Endothelial cell of umbilical vein (primary cell): Measurements from ENCODE around the gene NSUN6. TPM values are rescaled to one million over a fixed set of nuclear protein-coding genes. Genes with fewer than 3 reads are reported as not detected.

ENCODE experiments used
- BruUV-seq: library from RNA; stranded (reverse); fragments of 400-500 nt; replicated peaks from 2 replicates; lab custom pipeline; 2021; lab: Mats Ljungman, UMichigan
- CTCF ChIA-PET: fragments of 300-600, 350-600 bp; sonication (Branson Sonifier 250); formaldehyde crosslinking; loops from one replicate; lab custom pipeline; 2021; ENCODE audit warnings: antibody characterized with exemption, inconsistent platforms; lab: Charles Lee
- POLR2A ChIA-PET: fragments of 300-600, 350-600 bp; sonication (Branson Sonifier 250); formaldehyde crosslinking; loops from one replicate; lab custom pipeline; 2021; ENCODE audit warnings: antibody characterized with exemption, inconsistent platforms; lab: Charles Lee
- DNase-seq: peaks from one replicate; pipeline ENCODE4 v3.0.0-alpha.2; 2011; ENCODE audit warnings: low read depth, low spot score
- FAIRE-seq: peaks from 2 replicates; lab custom pipeline; 2011; peaks lifted over from hg19 to GRCh38; lab: Jason Lieb, UNC
- H2AFZ ChIP-seq: 2 replicates; pipeline ENCODE4 v1.6.0; 2012; ENCODE audit warnings: low read depth, low read length, control low read depth, inconsistent platforms
- H3K27ac ChIP-seq: 2 replicates; pipeline ENCODE4 v1.5.1; 2011; ENCODE audit warnings: low read depth, mild to moderate bottlenecking, control low read depth, low read length, moderate library complexity; ENCODE audit not compliant: insufficient read depth
- H3K27me3 ChIP-seq, 2 experiments: 2 replicates each; pipeline versions ENCODE4 v1.6.0 to v1.6.1; 2011; ENCODE audit warnings: low read length in 2 of 2, mixed read lengths in 1 of 2; ENCODE audit not compliant: control insufficient read depth in 2 of 2, insufficient read depth in 2 of 2
- H3K36me3 ChIP-seq, 2 experiments: 2 replicates in 1 of 2; 3 replicates in 1 of 2; pipeline ENCODE4 v1.5.1; 2011; ENCODE audit warnings: low read length in 2 of 2, mild to moderate bottlenecking in 1 of 2, moderate library complexity in 1 of 2; ENCODE audit not compliant: control insufficient read depth in 2 of 2, insufficient read depth in 2 of 2; ENCODE audit errors: extremely low read depth in 1 of 2
- H3K4me1 ChIP-seq: 3 replicates; pipeline ENCODE4 v1.5.1; 2011; ENCODE audit warnings: mild to moderate bottlenecking, low read length; ENCODE audit not compliant: control insufficient read depth, insufficient read depth; ENCODE audit errors: extremely low read depth
- H3K4me2 ChIP-seq: 2 replicates; pipeline ENCODE4 v1.6.1; 2011; ENCODE audit warnings: low read length, control low read depth, mixed read lengths; ENCODE audit not compliant: insufficient read depth
- H3K4me3 ChIP-seq, 3 experiments: fragments of 200-600 bp in 1 of 3; sonication (generic), shearing (Covaris generic) in 1 of 3; replicated peaks in 1 of 3; 2 replicates each; pipeline ENCODE4 v1.5.1; 2011 to 2016; ENCODE audit warnings: control low read depth in 3 of 3, low read length in 3 of 3, mild to moderate bottlenecking in 2 of 3, inconsistent platforms in 1 of 3, low read depth in 1 of 3, moderate library complexity in 1 of 3; ENCODE audit not compliant: insufficient read depth in 1 of 3
- H3K79me2 ChIP-seq: 2 replicates; pipeline ENCODE4 v1.6.0; 2012; ENCODE audit warnings: low read length, inconsistent platforms; ENCODE audit not compliant: control insufficient read depth, insufficient read depth
- H3K9ac ChIP-seq: replicated peaks from 2 replicates; pipeline ENCODE3; 2011; ENCODE audit warnings: low read length, control low read depth; ENCODE audit not compliant: insufficient read depth; ENCODE audit errors: extremely low read depth
- H3K9me1 ChIP-seq: replicated peaks from 3 replicates; pipeline ENCODE4 v1.6.0; 2011; ENCODE audit warnings: mild to moderate bottlenecking, low read length; ENCODE audit not compliant: control insufficient read depth, insufficient read depth; ENCODE audit errors: extremely low read depth
- H3K9me3 ChIP-seq: replicated peaks from 2 replicates; pipeline ENCODE4 v1.5.1; 2012; ENCODE audit warnings: low read length, inconsistent platforms; ENCODE audit not compliant: control insufficient read depth, insufficient read depth
- H4K20me1 ChIP-seq: replicated peaks from 2 replicates; pipeline ENCODE3; 2011; ENCODE audit warnings: mild to moderate bottlenecking, low read length; ENCODE audit not compliant: control insufficient read depth, insufficient read depth; ENCODE audit errors: extremely low read depth
- CTCF ChIP-seq, 2 donors: IDR thresholded peaks; 1 replicate in 1 of 2; 2 replicates in 1 of 2; pipeline ENCODE4 v1.5.1; 2011; ENCODE audit warnings: low read length in 2 of 2, mild to moderate bottlenecking in 2 of 2, moderate library complexity in 2 of 2, control low read depth in 1 of 2, inconsistent platforms in 1 of 2, low read depth in 1 of 2; ENCODE audit not compliant: insufficient read depth in 1 of 2; ENCODE audit errors: extremely low read depth in 1 of 2
- EZH2 ChIP-seq: IDR thresholded peaks from 2 replicates; pipeline ENCODE4 v1.6.1; 2012; ENCODE audit warnings: borderline replicate concordance, low read depth, mild to moderate bottlenecking, moderate library complexity, low read length, inconsistent platforms; ENCODE audit not compliant: severe bottlenecking
- FOS ChIP-seq: IDR thresholded peaks from 2 replicates; pipeline ENCODE4 v1.6.1; 2011; ENCODE audit warnings: mild to moderate bottlenecking, low read length, moderate library complexity, borderline replicate concordance; ENCODE audit not compliant: insufficient read depth
- GATA2 ChIP-seq: IDR thresholded peaks from 2 replicates; pipeline ENCODE4 v1.7.0; 2011; ENCODE audit warnings: low read depth, mild to moderate bottlenecking, moderate library complexity, mixed read lengths, low read length; ENCODE audit not compliant: insufficient read length, insufficient read depth
- JUN ChIP-seq: IDR thresholded peaks from 2 replicates; pipeline ENCODE4 v1.6.1; 2011; ENCODE audit warnings: borderline replicate concordance, low read depth; ENCODE audit not compliant: insufficient read length, insufficient read depth
- MAX ChIP-seq: IDR thresholded peaks from 2 replicates; pipeline ENCODE4 v1.6.1; 2011; ENCODE audit not compliant: insufficient read depth, insufficient read length
- MYC ChIP-seq: IDR thresholded peaks from one replicate; pipeline ENCODE4 v1.6.1; 2011; ENCODE audit warnings: mild to moderate bottlenecking, low read depth, low read length
- POLR2A ChIP-seq: IDR thresholded peaks from 2 replicates; pipeline ENCODE4 v1.6.1; 2012; ENCODE audit warnings: low read depth, mild to moderate bottlenecking, control low read depth, low read length
- POLR2AphosphoS5 ChIP-seq: IDR thresholded peaks from 2 replicates; pipeline ENCODE4 v1.6.1; 2012; ENCODE audit warnings: low read depth, mild to moderate bottlenecking, control low read depth, low read length, moderate library complexity; ENCODE audit not compliant: insufficient read depth
- dilution Hi-C: fragments of 300-500 bp; cut with MboI; formaldehyde crosslinking; loops from one replicate; pipeline ENCODE4 v1.15.0; 2019; ENCODE audit warnings: low sequenced_read_pairs; ENCODE audit not compliant: extremely low pct_ligation_motif_present
- intact Hi-C: fragments of 100-400 bp; cut with micrococcal nuclease; formaldehyde crosslinking; loops from one replicate; pipeline ENCODE4 v1.10.0; 2022
- polyA plus RNA-seq, 4 experiments: library from polyadenylated mRNA; depleted of rRNA in 3 of 4; stranded (reverse) in 3 of 4; unstranded in 1 of 4; fragments of >200 nt; gene quantifications; 2 replicates each; pipeline versions ENCODE4 v1.2.1 to v1.2.3, GENCODE V29; 2011 to 2012; ENCODE audit warnings: missing spikeins in 1 of 4
- total RNA-seq: library from RNA; stranded (reverse); gene quantifications from 2 replicates; pipeline ENCODE4 v1.2.3, GENCODE V29; 2021

The NSUN6 gene
- total and polyA plus RNA-seq, 2 donors (not counting 3 experiments of a cell fraction or from before 2014, with no cell fraction given), result 3.3 to 5.2 TPM

- CTCF ChIA-PET, result no interaction called here
- TF ChIP-seq POLR2A (no peak), MYC (no peak), JUN (no peak), CTCF (IDR thresholded peaks at IDR 0.05; ENCODE audit: extremely low read depth in 1 of 2, insufficient read depth in 1 of 2, low read depth in 1 of 2, low read length in 2 of 2) (no peak), FOS (no peak), POLR2AphosphoS5 (no peak), EZH2 (no peak), GATA2 (no peak), MAX (no peak)
- dilution Hi-C loops, result no loop called here
- H3K4me3 ChIP-seq, result no peak overlapping the region
- no peak overlapping the region for H3K27ac ChIP-seq
- H3K9ac ChIP-seq, result no peak overlapping the region
- no peak for DNase-seq
- POLR2A ChIA-PET, result no interaction called here
- no peaks in the 10 kb centered on the region for H3K36me3 ChIP-seq
- no peaks in the 10 kb centered on the region for H3K27me3 ChIP-seq
- H3K9me3 ChIP-seq, result no peaks in the 10 kb centered on the region
- no peak overlapping the region for H3K4me2 ChIP-seq
- intact Hi-C loops, result no loop called here
- H3K4me1 ChIP-seq, result no peaks in the 10 kb centered on the region
- H2AFZ ChIP-seq, result no peak overlapping the region
- no peaks in the 10 kb centered on the region for H4K20me1 ChIP-seq
- FAIRE-seq, result no peak
- BruUV-seq, result no TSS peak
- no peaks in the 10 kb centered on the region for H3K9me1 ChIP-seq
- no peaks in the 10 kb centered on the region for H3K79me2 ChIP-seq
Observed at GRCh38 chr10:18516851-18517250, 134.5 kb downstream of the NSUN6 start.
